Natural killer cell treated with Interleukin-12 subunit alpha and Interleukin-12 subunit beta and Interleukin-15 and Interleukin-18, amount 100 ng/mL, for 72 hours (primary cell): Measurements from ENCODE around the gene FAM221B. TPM values are rescaled to one million over a fixed set of nuclear protein-coding genes. Genes with fewer than 3 reads are reported as not detected.

Source experiments
- ATAC-seq, 2 donors: fragments of 150-1000 bp; cut with Tn5 transposase in 1 of 2; sonication (Bioruptor Pico), chemical (Tn5 transposase) in 1 of 2; 2 replicates each; pipeline ENCODE4 v1.10.0; 2021
- DNase-seq: peaks from one replicate; pipeline ENCODE4 v3.0.0; 2022; ENCODE audit warnings: low spot score
- H3K27ac Mint-ChIP-seq, 2 donors: 1 replicate in 1 of 2; 2 replicates in 1 of 2; pipeline ENCODE4 v1.8.0; 2022; ENCODE audit warnings: mixed read lengths in 2 of 2, mild to moderate bottlenecking in 1 of 2, moderate library complexity in 1 of 2
- H3K27me3 Mint-ChIP-seq, 2 donors: 1 replicate in 1 of 2; 2 replicates in 1 of 2; pipeline ENCODE4 v1.8.0; 2022; ENCODE audit warnings: mixed read lengths in 2 of 2
- H3K36me3 Mint-ChIP-seq: one replicate; pipeline ENCODE4 v1.8.0; 2022; ENCODE audit warnings: mixed read lengths
- H3K4me1 Mint-ChIP-seq, 2 donors: 1 replicate in 1 of 2; 2 replicates in 1 of 2; pipeline ENCODE4 v1.8.0; 2022; ENCODE audit warnings: low read depth in 2 of 2, mixed read lengths in 2 of 2, mild to moderate bottlenecking in 1 of 2
- H3K4me3 Mint-ChIP-seq: one replicate; pipeline ENCODE4 v1.8.0; 2022; ENCODE audit warnings: mixed read lengths
- H3K9me3 Mint-ChIP-seq: 2 replicates; pipeline ENCODE4 v1.8.0; 2022; ENCODE audit warnings: mixed read lengths
- total RNA-seq, 2 donors: library from RNA; stranded (reverse); gene quantifications; one replicate each; pipeline ENCODE4 v1.2.3, GENCODE V29; 2022

The FAM221B gene
- total RNA-seq, 2 donors from 2014 or later: not detected

DNA sequence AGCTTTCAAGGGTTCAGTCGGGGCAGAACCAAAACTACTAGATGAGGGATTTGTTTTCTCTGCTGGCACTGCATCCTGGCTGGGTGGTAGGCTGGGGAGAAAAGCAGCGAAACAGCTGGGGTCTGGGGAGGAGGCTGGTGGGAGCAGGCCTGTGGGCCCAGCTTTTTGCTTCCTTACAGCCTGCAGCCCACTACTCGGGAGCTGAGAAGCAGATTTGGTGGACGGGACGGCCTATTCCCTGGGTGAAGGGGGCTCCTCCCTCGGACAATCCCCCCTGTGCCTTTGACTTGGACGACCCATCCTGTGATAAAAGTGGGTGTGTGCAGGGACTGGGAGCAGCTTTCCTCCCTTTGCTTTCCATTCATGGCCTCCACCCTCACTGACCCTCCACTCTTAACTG, 28.0 kb downstream of the FAM221B start:
- ATAC-seq (no peak), DNase-seq (no peak)
- H3K27me3 Mint-ChIP-seq: no peaks in the 10 kb centered on the region
- no peaks in the 10 kb centered on the region for H3K9me3 Mint-ChIP-seq
- H3K4me3 Mint-ChIP-seq: no peak overlapping the region
- peaks cover 8 to 13% of the 10 kb centered on the region in 2 donors for H3K4me1 Mint-ChIP-seq
- no peak overlapping the region for H3K27ac Mint-ChIP-seq
- H3K36me3 Mint-ChIP-seq: no peaks in the 10 kb centered on the region

DNA sequence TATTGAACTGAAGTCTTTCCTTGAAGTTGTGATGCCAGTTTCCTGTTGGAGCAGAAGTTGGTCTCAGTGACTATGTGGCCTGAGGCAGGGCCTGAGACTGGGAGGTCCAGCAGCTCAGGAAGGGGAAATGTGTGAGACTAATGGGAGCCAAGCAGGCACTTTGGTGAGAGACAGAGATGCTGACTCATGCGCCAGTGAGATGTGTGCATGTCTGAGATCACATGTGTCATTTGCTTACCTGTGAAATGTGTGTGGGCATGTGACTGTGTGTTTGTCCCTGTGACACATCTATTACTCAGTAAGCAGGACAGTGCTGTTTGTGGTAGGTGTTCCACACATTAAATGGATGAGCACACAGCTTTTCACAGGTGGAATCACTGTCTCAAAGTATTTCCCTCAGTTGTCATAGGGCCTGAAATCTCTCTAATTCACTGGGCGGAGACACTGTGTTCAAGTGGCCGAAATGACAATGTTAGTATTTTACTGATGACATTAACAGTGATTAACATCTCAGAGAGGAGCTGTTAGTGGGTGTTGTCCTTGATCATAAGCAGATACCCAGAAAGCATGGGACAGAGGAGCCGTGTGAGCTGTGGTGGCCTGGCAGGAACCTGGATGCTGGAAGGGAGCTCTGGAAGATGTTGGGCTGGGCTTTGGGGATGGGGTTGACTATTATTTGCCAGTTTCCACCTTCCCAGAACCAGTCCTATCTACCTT, 29.7 kb downstream of the FAM221B start:
- Mint-ChIP-seq H3K27me3 (no peaks in the 10 kb centered on the region), H3K4me3 (no peak overlapping the region), H3K27ac (no peak overlapping the region), H3K4me1 (peaks cover 16 to 19% of the 10 kb centered on the region in 2 donors), H3K9me3 (no peaks in the 10 kb centered on the region), H3K36me3 (no peaks in the 10 kb centered on the region)
- ATAC-seq (peak; percentile 80 to 84), DNase-seq (no peak)

DNA sequence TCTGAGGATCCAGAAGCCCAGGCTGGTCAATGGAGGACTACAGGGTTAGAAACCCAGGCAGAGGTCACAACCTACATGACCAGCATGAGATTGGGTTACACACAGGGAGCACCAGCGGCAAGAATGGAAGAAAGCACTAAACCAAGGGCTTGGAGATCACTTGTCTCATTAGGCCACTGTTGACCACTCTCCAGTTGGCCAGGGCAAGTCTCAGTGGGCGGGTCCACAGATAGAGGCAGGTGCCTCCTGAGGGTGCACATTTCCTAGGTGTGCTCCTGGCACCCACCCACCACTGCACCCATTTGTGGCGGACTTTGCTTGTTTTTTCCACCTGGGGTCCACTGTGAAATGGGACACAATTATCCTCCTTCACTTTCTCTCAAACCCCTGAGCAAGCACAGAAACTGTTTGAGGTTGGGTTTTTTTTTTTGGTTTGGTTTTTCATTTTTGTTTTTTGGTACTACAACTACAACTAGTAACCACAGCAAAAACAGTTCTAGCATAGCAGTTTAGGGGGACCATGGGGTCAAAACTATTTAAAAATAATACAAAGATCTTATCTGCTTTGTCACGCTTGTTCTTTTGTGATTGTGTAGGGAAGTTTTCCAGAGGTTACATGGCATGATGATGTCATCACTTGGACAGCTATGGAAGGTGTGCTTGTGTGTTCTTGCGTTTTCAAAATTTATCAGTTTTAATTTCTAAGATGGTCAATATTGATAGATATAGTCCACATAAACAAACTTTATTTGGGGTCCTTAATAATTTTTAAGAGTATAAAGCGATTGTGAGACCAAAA, 31.0 kb downstream of the FAM221B start:
- no peaks in the 10 kb centered on the region for H3K9me3 Mint-ChIP-seq
- no peaks in the 10 kb centered on the region for H3K36me3 Mint-ChIP-seq

DNA sequence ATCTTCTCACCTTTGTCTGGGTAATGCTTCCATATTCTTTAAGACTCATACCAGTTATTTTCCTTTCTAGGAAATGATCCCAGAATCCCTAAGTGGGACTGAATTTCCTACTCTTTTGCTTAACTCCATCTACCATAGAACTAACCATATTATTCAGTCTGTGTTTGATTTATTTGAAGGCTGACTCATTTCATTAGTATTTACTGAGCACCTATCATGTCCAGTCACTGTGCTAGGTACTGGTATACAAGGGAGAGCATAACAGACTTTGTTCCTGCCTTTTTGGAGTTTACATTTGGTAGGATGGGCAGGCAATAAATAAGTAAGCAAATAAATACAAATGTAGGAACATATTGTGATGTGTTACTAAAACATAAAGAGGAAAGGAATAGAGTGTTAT, 32.8 kb downstream of the FAM221B start:
- no peaks in the 10 kb centered on the region for H3K9me3 Mint-ChIP-seq
- H3K27ac Mint-ChIP-seq: no peak overlapping the region
- H3K4me1 Mint-ChIP-seq: peaks cover 16 to 19% of the 10 kb centered on the region in 2 donors
- no peak overlapping the region for H3K4me3 Mint-ChIP-seq
- no peaks in the 10 kb centered on the region for H3K36me3 Mint-ChIP-seq
- ATAC-seq (no peak), DNase-seq (no peak)
- H3K27me3 Mint-ChIP-seq: no peaks in the 10 kb centered on the region

More for the DNA sequence above, 31.0 kb downstream of the FAM221B start:
- Mint-ChIP-seq H3K27me3 (no peaks in the 10 kb centered on the region), H3K4me1 (peaks cover 16 to 19% of the 10 kb centered on the region in 2 donors), H3K27ac (peak overlapping the region in 1 of 2 donors; percentile 12), H3K4me3 (no peak overlapping the region)
- DNase-seq (no peak), ATAC-seq (no peak)

DNA sequence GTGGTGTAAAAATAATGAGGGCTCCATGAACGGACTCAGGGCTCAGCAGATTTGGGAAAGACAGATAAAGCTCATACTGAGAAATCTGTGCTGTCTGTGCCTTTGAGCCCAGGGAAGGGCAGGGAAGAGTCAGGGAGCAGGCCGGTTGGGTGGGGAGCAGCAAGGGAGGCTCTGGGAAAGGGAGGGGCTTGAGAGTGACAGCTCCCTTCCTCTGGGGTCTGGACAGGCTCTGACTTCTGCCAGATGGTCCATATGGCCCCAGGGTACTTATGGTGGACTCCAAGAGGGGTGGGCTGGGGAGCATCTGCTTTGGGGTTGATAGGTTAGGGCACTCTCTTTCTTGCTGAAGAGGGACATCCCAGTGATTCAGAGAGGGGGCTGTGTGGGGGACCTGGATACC, 35.1 kb downstream of the FAM221B start:
- ATAC-seq (no peak), DNase-seq (no peak)
- Mint-ChIP-seq H3K4me1 (peaks cover 17 to 19% of the 10 kb centered on the region in 2 donors), H3K9me3 (no peaks in the 10 kb centered on the region), H3K36me3 (no peaks in the 10 kb centered on the region), H3K4me3 (no peak overlapping the region), H3K27ac (no peak overlapping the region), H3K27me3 (no peaks in the 10 kb centered on the region)

DNA sequence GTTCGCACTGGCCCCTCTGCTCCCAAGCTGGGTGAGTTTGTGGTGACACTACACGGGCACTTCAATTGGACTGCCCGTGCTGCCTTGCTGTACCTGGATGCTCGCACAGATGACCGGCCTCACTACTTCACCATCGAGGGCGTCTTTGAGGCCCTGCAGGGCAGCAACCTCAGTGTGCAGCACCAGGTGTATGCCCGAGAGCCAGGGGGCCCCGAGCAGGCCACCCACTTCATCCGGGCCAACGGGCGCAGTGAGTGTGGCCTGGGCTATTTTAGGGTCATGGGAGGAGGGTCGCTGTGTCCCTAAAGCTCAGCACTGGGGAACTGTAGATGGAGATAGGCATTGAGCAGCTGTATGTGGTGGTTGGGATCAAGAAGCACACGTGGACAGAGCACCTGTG, 35.7 kb downstream of the FAM221B start:
- Mint-ChIP-seq H3K4me3 (no peak overlapping the region), H3K27ac (no peak overlapping the region), H3K4me1 (peaks cover 14 to 17% of the 10 kb centered on the region in 2 donors), H3K9me3 (no peaks in the 10 kb centered on the region), H3K27me3 (no peaks in the 10 kb centered on the region), H3K36me3 (no peaks in the 10 kb centered on the region)
- no peak for ATAC-seq
- no peak for DNase-seq

DNA sequence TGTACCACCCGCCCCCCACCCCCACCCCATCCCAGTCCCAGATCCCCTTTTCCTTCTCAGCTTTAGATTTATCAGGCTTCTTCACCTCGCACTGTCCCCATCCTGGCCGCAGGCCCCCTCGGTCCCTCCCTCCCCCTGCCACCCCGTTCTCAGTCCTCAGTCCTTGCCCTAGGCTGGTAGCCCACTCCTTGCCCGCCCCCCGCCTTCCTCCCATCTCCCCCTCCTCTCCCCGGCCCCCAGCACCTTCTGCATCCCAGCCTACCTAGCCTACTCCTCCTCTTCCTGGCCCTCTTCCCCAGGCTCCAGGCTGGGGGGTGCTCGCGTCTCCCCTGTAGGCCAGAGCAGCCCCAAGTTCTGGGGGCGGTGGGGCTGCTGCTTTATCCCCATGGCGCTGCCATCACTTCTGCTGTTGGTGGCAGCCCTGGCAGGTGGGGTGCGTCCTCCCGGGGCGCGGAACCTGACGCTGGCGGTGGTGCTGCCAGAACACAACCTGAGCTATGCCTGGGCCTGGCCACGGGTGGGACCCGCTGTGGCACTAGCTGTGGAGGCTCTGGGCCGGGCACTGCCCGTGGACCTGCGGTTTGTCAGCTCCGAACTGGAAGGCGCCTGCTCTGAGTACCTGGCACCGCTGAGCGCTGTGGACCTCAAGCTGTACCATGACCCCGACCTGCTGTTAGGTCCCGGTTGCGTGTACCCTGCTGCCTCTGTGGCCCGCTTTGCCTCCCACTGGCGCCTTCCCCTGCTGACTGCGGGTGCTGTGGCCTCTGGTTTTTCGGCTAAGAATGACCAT, 36.3 kb downstream of the FAM221B start:
- H3K27ac Mint-ChIP-seq: no peak overlapping the region
- no peak for DNase-seq
- no peaks in the 10 kb centered on the region for H3K27me3 Mint-ChIP-seq
- no peaks in the 10 kb centered on the region for H3K9me3 Mint-ChIP-seq
- H3K4me3 Mint-ChIP-seq: no peak overlapping the region
- H3K4me1 Mint-ChIP-seq: peaks cover 11 to 17% of the 10 kb centered on the region in 2 donors
- ATAC-seq: no peak
- H3K36me3 Mint-ChIP-seq: no peaks in the 10 kb centered on the region

DNA sequence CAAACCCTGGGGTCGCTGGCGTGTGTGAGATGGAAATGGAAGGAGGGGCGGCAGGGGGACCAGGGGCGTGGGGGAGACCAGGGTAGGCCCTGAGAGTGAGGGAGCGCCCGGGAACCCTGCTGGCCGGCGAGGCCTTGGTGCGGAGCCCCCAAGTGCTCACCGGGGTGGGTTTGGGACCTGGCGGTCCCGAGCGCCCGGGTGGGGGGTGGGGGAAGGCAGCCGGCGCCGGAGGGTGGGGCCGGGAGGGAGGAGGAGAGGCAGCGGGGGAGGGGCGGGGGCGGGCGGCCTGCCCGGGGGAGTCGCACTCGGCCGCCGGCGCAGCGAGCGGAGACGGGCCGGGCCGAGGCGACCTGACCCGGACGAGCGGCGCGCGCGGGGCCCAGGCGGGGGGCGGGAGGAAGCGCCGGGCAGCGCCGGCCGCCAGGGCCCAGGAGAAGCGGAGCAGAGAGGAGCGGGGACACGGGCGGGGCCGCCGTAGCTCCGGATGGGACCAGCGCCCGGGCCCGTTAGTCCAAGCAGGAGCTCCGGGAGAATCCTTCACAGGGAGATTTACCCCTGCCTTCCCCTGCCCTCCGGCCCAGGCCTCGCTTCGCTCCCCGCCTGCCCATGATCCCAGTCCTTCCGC, 37.1 kb downstream of the FAM221B start, which contains the start of gene NPR2:
Gene NPR2, plus strand, starts transcription at position 295 of the 625 bp plus-strand sequence. CDS start 818 bp downstream, outside the sequence.
- Mint-ChIP-seq H3K4me3 (no peak within 1 kb of the TSS), H3K27me3 (no peaks in the 10 kb centered on the region), H3K36me3 (no peaks in the 10 kb centered on the region), H3K27ac (no peak within 1 kb of the TSS), H3K9me3 (no peaks in the 10 kb centered on the region), H3K4me1 (peaks cover 6 to 13% of the 10 kb centered on the region in 2 donors)
- ATAC-seq: no peak
- DNase-seq: no peak

DNA sequence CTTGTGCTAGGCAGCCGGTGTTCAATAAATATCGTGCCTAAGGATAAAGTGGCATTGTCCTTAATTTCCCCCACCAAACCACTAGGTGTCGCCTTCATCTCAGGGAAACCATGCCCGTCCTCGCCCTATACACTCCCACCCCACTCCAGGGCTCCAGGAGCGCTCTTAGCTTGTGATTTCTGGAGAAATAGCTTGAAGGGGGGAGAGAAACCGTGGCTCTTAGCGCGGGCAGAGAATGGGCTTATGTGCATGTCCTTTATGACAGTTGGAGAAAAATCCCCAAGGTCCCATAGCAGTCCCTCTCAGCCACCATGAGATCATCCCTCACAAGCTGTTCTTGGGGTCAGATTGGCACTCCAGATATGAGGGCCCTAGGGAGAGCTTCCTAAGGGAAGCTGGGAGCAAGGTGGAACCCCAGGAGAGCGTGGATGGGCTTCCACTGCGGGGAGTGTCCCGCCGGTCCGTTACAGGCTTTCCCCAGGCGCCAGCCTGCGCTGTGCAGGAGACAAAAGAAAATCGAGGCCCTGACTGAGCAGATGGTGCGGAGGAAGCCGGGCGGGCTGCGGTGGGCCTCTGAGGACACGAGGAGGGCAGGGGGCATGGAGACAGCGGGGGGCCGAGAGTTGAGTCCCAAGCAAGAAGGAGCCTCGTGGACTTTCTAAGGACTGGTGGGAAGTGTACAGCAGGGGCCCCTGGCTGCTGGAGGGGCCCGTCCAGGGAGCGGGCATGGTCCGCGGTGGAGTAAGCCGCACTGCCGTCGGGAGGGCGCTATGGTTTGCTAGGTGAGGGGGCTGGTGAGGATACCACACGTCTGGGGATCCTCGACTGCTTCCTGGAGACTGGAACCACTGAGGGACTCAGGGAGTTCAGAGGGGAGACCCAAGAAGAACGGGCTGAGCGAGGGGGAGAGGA, 37.9 kb downstream of the FAM221B start:
- Mint-ChIP-seq H3K4me1 (peaks cover 6 to 13% of the 10 kb centered on the region in 2 donors), H3K27ac (no peak overlapping the region), H3K9me3 (no peaks in the 10 kb centered on the region), H3K4me3 (no peak overlapping the region), H3K36me3 (peaks cover 5% of the 10 kb centered on the region), H3K27me3 (no peaks in the 10 kb centered on the region)
- peak; percentile 67 for DNase-seq
- ATAC-seq: peak; percentile 78 to 89

DNA sequence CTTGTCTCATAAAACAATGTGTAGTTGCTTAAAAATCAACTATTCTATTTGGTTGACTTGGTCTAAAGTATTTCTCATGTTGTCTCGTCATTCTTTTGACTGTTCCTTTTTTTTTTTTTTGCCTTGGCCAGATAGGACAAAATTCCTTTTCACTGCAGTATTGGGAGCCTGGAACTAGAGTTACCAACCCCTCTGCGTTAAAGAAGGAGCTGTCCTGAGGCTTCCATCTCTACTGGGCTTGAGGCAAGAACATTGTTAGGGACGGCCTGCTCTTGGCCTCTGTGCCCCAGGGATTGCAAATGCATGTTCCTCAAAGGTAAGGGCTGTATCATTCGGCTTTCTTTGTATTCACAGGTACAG, 38.5 kb downstream of the FAM221B start:
- DNase-seq: no peak
- Mint-ChIP-seq H3K4me1 (peaks cover 6 to 10% of the 10 kb centered on the region in 2 donors), H3K27me3 (no peaks in the 10 kb centered on the region), H3K36me3 (peaks cover 6% of the 10 kb centered on the region), H3K9me3 (no peaks in the 10 kb centered on the region), H3K27ac (no peak overlapping the region), H3K4me3 (no peak overlapping the region)
- no peak for ATAC-seq

DNA sequence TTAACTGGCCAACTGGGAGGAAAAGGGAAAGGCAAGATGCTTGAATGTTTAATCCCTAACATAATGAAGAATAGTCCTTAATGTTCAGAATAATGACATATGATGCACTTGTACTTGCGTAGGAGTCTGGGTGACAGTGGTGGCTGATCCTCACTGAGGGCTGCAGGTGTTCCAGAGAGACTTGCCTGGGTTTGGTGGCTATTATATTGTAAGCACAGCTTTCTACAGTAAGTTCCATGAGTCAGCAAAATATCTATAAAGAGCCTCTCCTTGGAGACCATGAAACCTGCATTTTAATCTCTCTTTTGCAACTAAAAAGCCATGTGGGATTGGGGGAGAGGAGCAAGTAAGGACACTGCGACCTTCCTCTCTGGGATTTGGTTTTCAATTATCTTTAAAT, 39.0 kb downstream of the FAM221B start:
- DNase-seq (no peak), ATAC-seq (no peak)
- Mint-ChIP-seq H3K27ac (no peak overlapping the region), H3K36me3 (peaks cover 6% of the 10 kb centered on the region), H3K27me3 (no peaks in the 10 kb centered on the region), H3K9me3 (no peaks in the 10 kb centered on the region), H3K4me3 (no peak overlapping the region), H3K4me1 (peaks cover 5 to 10% of the 10 kb centered on the region in 2 donors)

DNA sequence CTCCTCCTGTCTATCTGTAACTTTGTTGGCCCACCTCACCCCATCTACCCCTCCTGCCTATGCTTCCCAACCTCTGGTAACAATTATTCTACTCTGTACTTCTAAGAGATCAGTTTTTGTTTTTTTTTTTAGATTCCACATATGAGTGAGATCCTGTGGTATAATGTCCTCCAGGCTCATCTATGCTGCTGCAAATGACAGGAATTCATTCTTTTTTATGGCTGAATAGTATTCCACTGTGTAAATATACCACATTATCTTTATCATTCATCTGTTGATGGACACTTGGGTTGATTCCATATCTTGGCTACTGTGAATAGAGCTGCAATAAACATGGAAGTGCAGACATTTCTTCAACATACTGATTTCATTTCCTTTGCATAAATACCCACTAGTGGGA, 45.1 kb downstream of the FAM221B start:
- Mint-ChIP-seq H3K27me3 (no peaks in the 10 kb centered on the region), H3K9me3 (no peaks in the 10 kb centered on the region), H3K4me3 (no peak overlapping the region)

DNA sequence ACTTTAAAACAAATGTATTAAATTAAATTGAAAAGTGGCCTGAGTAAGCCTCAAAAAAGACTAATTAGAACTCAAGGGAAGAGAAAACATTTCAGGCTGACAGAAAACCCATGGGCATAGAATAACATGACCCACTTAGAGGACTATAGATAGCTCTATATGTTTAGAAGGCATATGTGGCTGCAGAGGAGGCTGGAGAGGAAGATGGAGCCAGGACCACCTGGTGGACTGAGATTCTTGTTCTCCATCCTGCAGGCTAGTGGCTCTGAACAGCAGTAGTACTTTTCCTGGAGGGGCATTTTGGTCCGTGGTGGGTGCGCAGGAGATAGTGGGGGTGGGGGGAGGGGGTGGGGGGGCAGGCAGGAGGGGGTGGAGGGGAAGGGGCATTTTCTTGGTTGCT, 47.5 kb downstream of the FAM221B start:
- H3K36me3 Mint-ChIP-seq: peaks cover 16% of the 10 kb centered on the region
- DNase-seq (no peak), ATAC-seq (no peak)
- no peaks in the 10 kb centered on the region for H3K27me3 Mint-ChIP-seq
- H3K27ac Mint-ChIP-seq: no peak overlapping the region
- no peaks in the 10 kb centered on the region for H3K4me1 Mint-ChIP-seq
- H3K9me3 Mint-ChIP-seq: no peaks in the 10 kb centered on the region
- H3K4me3 Mint-ChIP-seq: no peak overlapping the region

More for the DNA sequence above, 45.1 kb downstream of the FAM221B start:
- Mint-ChIP-seq H3K4me1 (no peaks in the 10 kb centered on the region), H3K27ac (no peak overlapping the region), H3K36me3 (peaks cover 17% of the 10 kb centered on the region)
- DNase-seq (no peak), ATAC-seq (no peak)
